Fibroblast of pulmonary artery (primary cell): ENCODE results near the gene GRIK4.

Experiments
- DNase-seq: peaks from one replicate; pipeline ENCODE4 v3.0.0-alpha.2; 2010; ENCODE audit warnings: low read depth
- H3K4me3 ChIP-seq: replicated peaks from 2 replicates; pipeline ENCODE4 v1.5.1; 2011; ENCODE audit warnings: low read depth, mild to moderate bottlenecking, control low read depth, low read length, moderate library complexity
- CTCF ChIP-seq: IDR thresholded peaks from 2 replicates; pipeline ENCODE4 v1.5.1; 2011; ENCODE audit warnings: mild to moderate bottlenecking, control low read depth, low read length, inconsistent platforms; ENCODE audit errors: missing control alignments

Gene GRIK4

GRCh38 chr11:120936356-120936755 lies 424.8 kb downstream of the GRIK4 start:
- DNase-seq, result no peak
- H3K4me3 ChIP-seq, result no peak overlapping the region
- TF ChIP-seq CTCF, result no peak

GRCh38 chr11:120937501-120937900 lies 426.0 kb downstream of the GRIK4 start:
- H3K4me3 ChIP-seq, result no peak overlapping the region
- no peak for DNase-seq
- no peak for TF ChIP-seq CTCF

- DNase-seq, result no peak
- TF ChIP-seq CTCF, result no peak
- no peak overlapping the region for H3K4me3 ChIP-seq
Observed at GRCh38 chr11:120938260-120938659, 426.7 kb downstream of the GRIK4 start.

- no peak overlapping the region for H3K4me3 ChIP-seq
- DNase-seq, result no peak
- no peak for TF ChIP-seq CTCF
Observed at GRCh38 chr11:120940160-120940848, 428.8 kb downstream of the GRIK4 start.

- H3K4me3 ChIP-seq, result no peak overlapping the region
- no peak for DNase-seq
- no peak for TF ChIP-seq CTCF
Observed at GRCh38 chr11:120941000-120941399, 429.5 kb downstream of the GRIK4 start.

- no peak for TF ChIP-seq CTCF
- DNase-seq, result no peak
- H3K4me3 ChIP-seq, result no peak overlapping the region
Observed at GRCh38 chr11:120942701-120943100, 431.2 kb downstream of the GRIK4 start.

GRCh38 chr11:120945042-120945441 lies 433.5 kb downstream of the GRIK4 start:
- DNase-seq, result no peak
- no peak overlapping the region for H3K4me3 ChIP-seq
- TF ChIP-seq CTCF, result peak; percentile 19
